ENCODE results near the gene CDHR2. TPM values are rescaled to one million over a fixed set of nuclear protein-coding genes. Genes with fewer than 3 reads are reported as not detected.

CDHR2 gene
- total RNA-seq, 1 experiment from 2014 or later = 7.8 TPM

DNA sequence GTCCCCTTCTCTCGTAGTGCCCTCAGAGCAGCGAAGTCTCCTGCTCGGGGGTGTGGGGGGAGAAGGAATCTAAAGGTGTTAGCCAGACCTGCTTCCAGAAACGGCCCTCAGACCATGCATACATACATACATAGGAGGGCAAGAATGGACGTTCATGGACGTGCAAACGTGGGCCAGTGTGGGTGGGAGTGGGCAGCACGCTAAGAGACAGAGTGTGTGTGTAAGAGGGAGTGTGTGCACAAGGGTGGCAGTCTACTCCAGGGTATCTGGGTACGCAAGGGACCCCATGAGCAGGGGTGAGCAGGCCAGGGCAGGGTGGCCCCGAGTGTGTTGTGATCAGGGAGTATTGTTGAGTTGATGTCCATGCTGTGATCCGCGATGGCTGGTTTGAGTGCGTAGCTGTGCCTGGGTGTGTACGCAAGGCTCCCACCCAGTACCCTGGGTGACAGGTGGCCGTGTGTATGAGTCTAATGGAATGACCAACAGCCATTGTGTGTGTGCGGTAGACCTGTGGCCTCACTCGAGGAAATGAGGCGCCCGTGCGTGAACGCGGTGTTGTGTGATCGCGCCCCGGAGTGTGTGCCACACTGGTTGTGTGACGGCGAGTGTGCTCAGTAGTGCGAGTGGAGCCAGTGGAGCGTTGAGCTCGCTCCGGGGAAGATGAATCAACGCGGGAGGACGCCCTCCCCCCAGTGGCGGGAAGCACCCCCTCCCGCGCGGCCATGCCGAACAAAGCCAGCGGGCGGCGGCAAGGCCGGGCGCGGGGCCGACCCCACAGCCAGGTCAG is 60.0 kb downstream of the CDHR2 start:
- H3K27ac Mint-ChIP-seq (ENCODE audit: unreplicated experiment) = peak overlapping the region; percentile 29
- DNase-seq = no peak
- intact Hi-C loops (cut with micrococcal nuclease; ENCODE audit: unreplicated experiment) = no loop called here
- CTCF ChIA-PET = interaction anchor here (0.8 kb wide), 1 partner anchor 72 kb away, joined by 4 read pairs; the partner anchor contains the start of gene RNF44
- peak overlapping the region; percentile 84 for H3K4me3 Mint-ChIP-seq (ENCODE audit: low read depth, unreplicated experiment)
- peaks cover 11% of the 10 kb centered on the region for H3K4me1 Mint-ChIP-seq (ENCODE audit: low read depth, unreplicated experiment)
- peaks cover 19% of the 10 kb centered on the region for H3K36me3 Mint-ChIP-seq (ENCODE audit: insufficient read depth, unreplicated experiment)
- H3K9me3 Mint-ChIP-seq (ENCODE audit: low read depth, unreplicated experiment) = no peaks in the 10 kb centered on the region
- TF ChIP-seq, protein P1, sequence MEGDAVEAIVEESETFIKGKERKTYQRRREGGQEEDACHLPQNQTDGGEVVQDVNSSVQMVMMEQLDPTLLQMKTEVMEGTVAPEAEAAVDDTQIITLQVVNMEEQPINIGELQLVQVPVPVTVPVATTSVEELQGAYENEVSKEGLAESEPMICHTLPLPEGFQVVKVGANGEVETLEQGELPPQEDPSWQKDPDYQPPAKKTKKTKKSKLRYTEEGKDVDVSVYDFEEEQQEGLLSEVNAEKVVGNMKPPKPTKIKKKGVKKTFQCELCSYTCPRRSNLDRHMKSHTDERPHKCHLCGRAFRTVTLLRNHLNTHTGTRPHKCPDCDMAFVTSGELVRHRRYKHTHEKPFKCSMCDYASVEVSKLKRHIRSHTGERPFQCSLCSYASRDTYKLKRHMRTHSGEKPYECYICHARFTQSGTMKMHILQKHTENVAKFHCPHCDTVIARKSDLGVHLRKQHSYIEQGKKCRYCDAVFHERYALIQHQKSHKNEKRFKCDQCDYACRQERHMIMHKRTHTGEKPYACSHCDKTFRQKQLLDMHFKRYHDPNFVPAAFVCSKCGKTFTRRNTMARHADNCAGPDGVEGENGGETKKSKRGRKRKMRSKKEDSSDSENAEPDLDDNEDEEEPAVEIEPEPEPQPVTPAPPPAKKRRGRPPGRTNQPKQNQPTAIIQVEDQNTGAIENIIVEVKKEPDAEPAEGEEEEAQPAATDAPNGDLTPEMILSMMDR (IDR thresholded peaks at IDR 0.05; ENCODE audit: unreplicated experiment) = no peak
- no TSS peak for BruUV-seq (replicated peaks)
- H3K27me3 Mint-ChIP-seq (ENCODE audit: unreplicated experiment) = peaks cover 23% of the 10 kb centered on the region

DNA sequence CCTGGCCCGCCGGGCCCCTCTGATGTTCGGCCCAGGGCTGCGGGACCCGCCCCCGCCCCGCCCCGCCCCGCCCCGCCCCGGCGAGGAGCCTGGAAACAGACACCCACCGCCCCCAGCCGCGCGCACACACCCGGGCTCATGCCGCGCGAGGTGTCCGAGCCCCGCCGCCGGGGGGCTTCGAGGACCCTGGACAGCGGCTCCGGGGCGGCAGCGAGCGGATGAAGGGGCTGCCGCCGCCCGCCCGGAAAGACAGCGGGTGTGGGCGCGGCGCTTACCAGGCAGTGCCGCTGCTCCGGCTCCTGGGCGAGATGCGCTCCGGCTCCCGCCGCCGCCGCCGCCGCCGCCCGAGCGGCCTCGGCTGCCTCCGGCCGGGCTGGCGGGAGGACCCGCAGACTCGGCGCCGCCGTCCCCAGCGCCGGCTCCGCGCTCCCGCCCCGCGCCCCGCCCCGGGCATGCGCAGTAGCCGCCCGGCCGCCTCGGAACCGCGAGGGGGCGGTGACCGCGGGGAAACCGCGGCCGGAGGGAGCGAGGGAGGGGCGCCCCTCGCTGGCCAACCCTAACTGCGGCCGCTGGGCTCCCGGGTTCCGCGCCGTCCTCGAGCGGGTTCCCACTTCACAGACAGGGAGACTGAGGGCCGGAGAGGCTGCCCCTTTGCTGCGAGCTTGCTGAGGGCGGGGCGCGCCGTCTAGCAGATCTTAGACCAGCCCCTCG is 60.7 kb downstream of the CDHR2 start, which contains the start of gene GPRIN1:
Gene GPRIN1, minus strand, starts transcription at position 433 of the 711 bp plus-strand sequence. CDS start 10,322 bp downstream, outside the sequence.
- BruUV-seq (replicated peaks) = no TSS peak
- intact Hi-C loops (cut with micrococcal nuclease; ENCODE audit: unreplicated experiment) = loop anchor here (5.0 to 10.0 kb wide), 2 partner anchors 68 to 195 kb away; partner anchors contain the start of gene CLTB
- TF ChIP-seq, protein P1 (IDR thresholded peaks at IDR 0.05; ENCODE audit: unreplicated experiment) = peak; percentile 50
- Mint-ChIP-seq H3K27me3 (ENCODE audit: unreplicated experiment) (peaks cover 23% of the 10 kb centered on the region), H3K9me3 (ENCODE audit: low read depth, unreplicated experiment) (no peaks in the 10 kb centered on the region), H3K4me3 (ENCODE audit: low read depth, unreplicated experiment) (peak within 1 kb of the TSS; percentile 84), H3K4me1 (ENCODE audit: low read depth, unreplicated experiment) (peaks cover 19% of the 10 kb centered on the region), H3K27ac (ENCODE audit: unreplicated experiment) (peak within 1 kb of the TSS; percentile 29), H3K36me3 (ENCODE audit: insufficient read depth, unreplicated experiment) (peaks cover 19% of the 10 kb centered on the region)
- peak; percentile 90 for DNase-seq
- CTCF ChIA-PET = no interaction called here

DNA sequence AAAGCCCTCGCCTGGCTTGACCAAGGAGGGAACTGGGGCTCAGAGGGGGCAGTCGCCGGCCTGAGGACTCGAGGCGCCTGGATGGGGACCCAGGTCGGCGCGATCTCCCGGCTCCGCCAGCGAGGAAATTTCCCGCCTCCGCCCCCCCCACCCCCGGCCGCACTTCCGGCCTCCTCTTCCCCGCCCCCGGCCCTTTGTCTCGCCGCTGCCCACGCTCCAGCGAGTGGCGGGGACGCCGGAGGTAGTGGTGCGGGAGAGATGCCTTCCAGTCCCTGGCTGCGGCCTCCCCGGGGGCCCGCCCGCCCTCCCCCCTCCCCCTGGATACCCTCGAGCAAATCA is 61.3 kb downstream of the CDHR2 start:
- TF ChIP-seq, protein P1 (IDR thresholded peaks at IDR 0.05; ENCODE audit: unreplicated experiment) = peak; percentile 10
- Mint-ChIP-seq H3K9me3 (ENCODE audit: low read depth, unreplicated experiment) (no peaks in the 10 kb centered on the region), H3K4me1 (ENCODE audit: low read depth, unreplicated experiment) (peaks cover 24% of the 10 kb centered on the region), H3K27me3 (ENCODE audit: unreplicated experiment) (peaks cover 25% of the 10 kb centered on the region), H3K4me3 (ENCODE audit: low read depth, unreplicated experiment) (peak overlapping the region; percentile 48), H3K36me3 (ENCODE audit: insufficient read depth, unreplicated experiment) (peaks cover 19% of the 10 kb centered on the region), H3K27ac (ENCODE audit: unreplicated experiment) (no peak overlapping the region)
- intact Hi-C loops (cut with micrococcal nuclease; ENCODE audit: unreplicated experiment) = loop anchor here (5.0 to 10.0 kb wide), 2 partner anchors 68 to 196 kb away; partner anchors contain the start of gene CLTB
- no TSS peak for BruUV-seq (replicated peaks)
- DNase-seq = no peak
- CTCF ChIA-PET = no interaction called here

DNA sequence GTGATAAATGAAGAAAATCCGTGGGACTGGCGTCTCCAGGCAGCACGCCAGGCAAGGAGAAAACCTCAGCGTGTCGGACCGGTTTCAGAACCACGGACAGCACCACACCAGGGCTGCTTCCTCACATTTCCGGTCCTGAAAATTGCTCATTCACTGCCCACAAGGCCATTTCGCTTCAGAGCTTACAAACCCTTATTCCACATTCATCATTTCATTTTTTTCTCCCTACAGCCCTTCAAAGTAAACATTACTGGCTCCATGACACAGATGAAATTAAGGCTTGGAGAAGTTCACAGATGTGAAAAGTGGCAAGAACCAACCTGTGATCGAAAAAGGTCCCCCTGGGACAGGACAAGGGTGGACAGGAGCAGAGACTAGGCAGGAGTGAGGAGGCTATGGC is 62.3 kb downstream of the CDHR2 start:
- no peak overlapping the region for H3K27ac Mint-ChIP-seq (ENCODE audit: unreplicated experiment)
- intact Hi-C loops (cut with micrococcal nuclease; ENCODE audit: unreplicated experiment) = loop anchor here (5.0 to 10.0 kb wide), 2 partner anchors 69 to 197 kb away; partner anchors contain the start of gene CLTB
- H3K27me3 Mint-ChIP-seq (ENCODE audit: unreplicated experiment) = peaks cover 35% of the 10 kb centered on the region
- no peaks in the 10 kb centered on the region for H3K9me3 Mint-ChIP-seq (ENCODE audit: low read depth, unreplicated experiment)
- H3K4me3 Mint-ChIP-seq (ENCODE audit: low read depth, unreplicated experiment) = no peak overlapping the region
- peaks cover 30% of the 10 kb centered on the region for H3K4me1 Mint-ChIP-seq (ENCODE audit: low read depth, unreplicated experiment)
- CTCF ChIA-PET = interaction anchor here (0.7 kb wide), 1 partner anchor 49 kb away, joined by 4 read pairs; no protein-coding TSS in a partner anchor
- no TSS peak for BruUV-seq (replicated peaks)
- DNase-seq = peak; percentile 83
- TF ChIP-seq, protein P1 (IDR thresholded peaks at IDR 0.05; ENCODE audit: unreplicated experiment) = no peak
- peaks cover 19% of the 10 kb centered on the region for H3K36me3 Mint-ChIP-seq (ENCODE audit: insufficient read depth, unreplicated experiment)
